Smooth muscle cell (in vitro differentiated cells): ENCODE results near the gene EFEMP1. TPM values are rescaled to one million over a fixed set of nuclear protein-coding genes. Genes with fewer than 3 reads are reported as not detected.

Experiments used
- DNase-seq: peaks from one replicate; lab custom pipeline; 2025; ENCODE audit not compliant: unreplicated experiment; lab: John Stamatoyannopoulos, UW
- H2AFZ ChIP-seq: fragments of 200-600 bp; sonication (generic); 2 replicates; pipeline ENCODE4 v1.6.0; 2016; ENCODE audit warnings: antibody characterized with exemption, low read depth, mild to moderate bottlenecking
- H3F3A ChIP-seq: fragments of 200-600 bp; sonication (generic); 2 replicates; pipeline ENCODE4 v1.6.0; 2017; ENCODE audit warnings: antibody characterized with exemption, low read depth
- H3K27ac ChIP-seq: fragments of 200-600 bp; sonication (generic); 2 replicates; pipeline ENCODE4 v1.5.1; 2016; ENCODE audit warnings: low read depth, mild to moderate bottlenecking
- H3K27me3 ChIP-seq: fragments of 200-600 bp; sonication (generic); 2 replicates; pipeline ENCODE4 v1.6.1; 2016; ENCODE audit warnings: low read depth, mild to moderate bottlenecking
- H3K36me3 ChIP-seq: fragments of 200-600 bp; sonication (generic); 2 replicates; pipeline ENCODE4 v1.5.1; 2016; ENCODE audit warnings: low read depth
- H3K4me1 ChIP-seq: fragments of 200-600 bp; sonication (generic); 2 replicates; pipeline ENCODE4 v1.5.1; 2016; ENCODE audit warnings: low read depth
- H3K4me2 ChIP-seq: fragments of 200-600 bp; sonication (generic); 2 replicates; pipeline ENCODE4 v1.6.0; 2016; ENCODE audit warnings: mild to moderate bottlenecking
- H3K4me3 ChIP-seq: fragments of 200-600 bp; sonication (generic); 2 replicates; pipeline ENCODE4 v1.5.1; 2016; ENCODE audit warnings: mild to moderate bottlenecking
- H3K79me2 ChIP-seq: fragments of 200-600 bp; sonication (generic); 2 replicates; pipeline ENCODE4 v1.6.0; 2016; ENCODE audit warnings: low read depth, mild to moderate bottlenecking
- H3K9ac ChIP-seq: fragments of 200-600 bp; sonication (generic); 2 replicates; pipeline ENCODE4 v1.6.0; 2016; ENCODE audit warnings: low read depth
- H3K9me3 ChIP-seq: fragments of 200-600 bp; sonication (generic); replicated peaks from 2 replicates; pipeline ENCODE4 v1.5.1; 2016; ENCODE audit warnings: low read depth
- H4K20me1 ChIP-seq: fragments of 200-600 bp; sonication (generic); 2 replicates; pipeline ENCODE4 v1.6.0; 2016; ENCODE audit warnings: low read depth
- WGBS: methylation state at CpG from one replicate; pipeline ENCODE4 v1.1.7; 2016; ENCODE audit warnings: low lambda C conversion rate; 5-methylcytosine and 5-hydroxymethylcytosine counted together
- polyA plus RNA-seq: library from polyadenylated mRNA; unstranded; fragments of >200 nt; fragmentation: Nextera tagmentation; extraction: Ambion mirVana; gene quantifications from 2 replicates; pipeline ENCODE4 v1.2.1, GENCODE V29; 2016
- total RNA-seq: library from RNA; depleted of rRNA; stranded (reverse); fragments of >200 nt; gene quantifications from 2 replicates; pipeline ENCODE4 v1.2.3, GENCODE V29; 2014
- TF ChIP-seq, protein P1 (sequence below): fragments of 200-600 bp; sonication (generic); IDR thresholded peaks from 2 replicates; pipeline ENCODE4 v1.5.1; 2017; ENCODE audit warnings: borderline replicate concordance, mild to moderate bottlenecking, antibody characterized with exemption; ENCODE audit not compliant: insufficient read depth, poor library complexity, severe bottlenecking

EFEMP1 gene
- total and polyA plus RNA-seq, 2 experiments from 2014 or later = 19.2 to 28.3 TPM

DNA sequence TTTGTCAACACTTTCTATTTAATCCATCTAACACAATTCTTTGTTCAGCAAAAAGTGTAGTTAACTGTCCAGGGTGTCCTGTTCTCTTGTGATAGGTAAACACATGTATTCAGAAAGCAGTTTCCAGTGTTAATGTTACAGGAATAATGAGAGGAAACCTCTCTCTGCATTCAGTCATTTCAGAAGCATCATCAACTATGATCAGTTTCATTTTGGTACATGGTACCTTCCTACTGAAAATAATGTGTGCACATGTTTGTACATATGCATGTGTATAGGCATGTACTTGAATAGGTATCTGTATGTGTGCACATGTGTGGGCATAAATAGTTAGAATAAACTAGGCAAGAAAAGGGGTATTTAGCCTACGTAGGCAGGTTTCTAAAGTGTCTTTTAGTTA, 16.6 kb downstream of the EFEMP1 start:
- WGBS = 86% methylated on average over 1 of the region's 1 CpG
- Histone ChIP-seq H3K36me3 (no peaks in the 10 kb centered on the region), H4K20me1 (no peaks in the 10 kb centered on the region)

DNA sequence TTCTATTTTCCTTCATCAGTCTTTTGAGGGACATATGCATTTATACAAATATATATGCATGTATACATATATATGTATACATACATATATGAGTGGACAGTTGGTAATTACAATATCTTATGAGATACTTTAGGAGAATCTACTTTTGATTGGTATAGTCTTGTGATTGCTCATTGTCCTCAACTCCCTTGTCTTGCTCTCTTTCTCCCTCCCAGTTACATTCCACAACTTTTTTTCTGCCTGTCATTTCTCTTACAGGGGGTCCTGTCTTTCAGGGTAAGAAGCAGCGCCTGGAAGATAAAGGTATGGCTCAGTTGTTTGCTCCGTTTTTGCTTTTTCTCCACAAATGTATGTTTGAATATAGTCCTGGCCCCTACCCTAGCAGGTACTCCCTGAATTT, 19.9 kb downstream of the EFEMP1 start:
- no peak overlapping the region for H3K9ac ChIP-seq
- H2AFZ ChIP-seq = no peak overlapping the region
- H3K79me2 ChIP-seq = no peaks in the 10 kb centered on the region
- H4K20me1 ChIP-seq = no peaks in the 10 kb centered on the region
- H3K36me3 ChIP-seq = no peaks in the 10 kb centered on the region
- no peaks in the 10 kb centered on the region for H3K4me1 ChIP-seq
- peaks cover 1% of the 10 kb centered on the region for H3K27me3 ChIP-seq
- no peak for DNase-seq
- TF ChIP-seq, protein P1, sequence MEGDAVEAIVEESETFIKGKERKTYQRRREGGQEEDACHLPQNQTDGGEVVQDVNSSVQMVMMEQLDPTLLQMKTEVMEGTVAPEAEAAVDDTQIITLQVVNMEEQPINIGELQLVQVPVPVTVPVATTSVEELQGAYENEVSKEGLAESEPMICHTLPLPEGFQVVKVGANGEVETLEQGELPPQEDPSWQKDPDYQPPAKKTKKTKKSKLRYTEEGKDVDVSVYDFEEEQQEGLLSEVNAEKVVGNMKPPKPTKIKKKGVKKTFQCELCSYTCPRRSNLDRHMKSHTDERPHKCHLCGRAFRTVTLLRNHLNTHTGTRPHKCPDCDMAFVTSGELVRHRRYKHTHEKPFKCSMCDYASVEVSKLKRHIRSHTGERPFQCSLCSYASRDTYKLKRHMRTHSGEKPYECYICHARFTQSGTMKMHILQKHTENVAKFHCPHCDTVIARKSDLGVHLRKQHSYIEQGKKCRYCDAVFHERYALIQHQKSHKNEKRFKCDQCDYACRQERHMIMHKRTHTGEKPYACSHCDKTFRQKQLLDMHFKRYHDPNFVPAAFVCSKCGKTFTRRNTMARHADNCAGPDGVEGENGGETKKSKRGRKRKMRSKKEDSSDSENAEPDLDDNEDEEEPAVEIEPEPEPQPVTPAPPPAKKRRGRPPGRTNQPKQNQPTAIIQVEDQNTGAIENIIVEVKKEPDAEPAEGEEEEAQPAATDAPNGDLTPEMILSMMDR = no peak
- 96% methylated on average over 2 of the region's 2 CpGs for WGBS
- no peaks in the 10 kb centered on the region for H3K9me3 ChIP-seq
- no peak overlapping the region for H3K4me2 ChIP-seq
- H3F3A ChIP-seq = no peaks in the 10 kb centered on the region
- H3K4me3 ChIP-seq = no peak overlapping the region
- H3K27ac ChIP-seq = no peak overlapping the region

More for the DNA sequence above, 16.6 kb downstream of the EFEMP1 start:
- TF ChIP-seq, protein P1 = no peak
- Histone ChIP-seq H3K27me3 (peaks cover 30% of the 10 kb centered on the region), H3K27ac (no peak overlapping the region), H3K9me3 (no peaks in the 10 kb centered on the region), H3K4me2 (no peak overlapping the region), H3K79me2 (no peaks in the 10 kb centered on the region), H2AFZ (no peak overlapping the region), H3K9ac (no peak overlapping the region), H3K4me3 (no peak overlapping the region), H3F3A (no peaks in the 10 kb centered on the region), H3K4me1 (no peaks in the 10 kb centered on the region)
- DNase-seq = no peak

DNA sequence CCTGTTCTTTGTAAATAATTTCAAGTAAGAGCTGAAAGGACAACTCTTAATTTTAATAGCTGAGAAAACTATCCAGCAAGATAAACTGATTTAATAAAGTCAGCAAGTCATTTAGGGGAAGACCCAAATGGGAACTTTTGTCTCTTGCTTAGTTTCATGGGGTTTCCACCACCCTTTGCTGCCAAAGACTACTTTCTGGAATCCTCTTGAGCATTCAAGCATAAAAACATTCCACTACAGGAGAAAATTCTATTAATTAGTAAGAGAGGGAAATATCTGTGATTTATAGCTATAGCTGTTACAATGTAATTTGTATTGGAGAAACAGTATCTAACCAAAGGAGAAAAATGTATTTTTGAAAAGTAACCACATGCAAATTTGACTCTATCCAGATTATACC, 20.6 kb downstream of the EFEMP1 start:
- no peaks in the 10 kb centered on the region for H3K9me3 ChIP-seq
- H3K9ac ChIP-seq = no peak overlapping the region
- H3F3A ChIP-seq = no peaks in the 10 kb centered on the region
- H3K79me2 ChIP-seq = no peaks in the 10 kb centered on the region
- no peak overlapping the region for H3K4me2 ChIP-seq
- H3K4me3 ChIP-seq = no peak overlapping the region
- H3K4me1 ChIP-seq = no peaks in the 10 kb centered on the region
- H3K27me3 ChIP-seq = no peaks in the 10 kb centered on the region
- H2AFZ ChIP-seq = no peak overlapping the region
- no peaks in the 10 kb centered on the region for H4K20me1 ChIP-seq
- H3K27ac ChIP-seq = no peak overlapping the region
- TF ChIP-seq, protein P1 = no peak
- DNase-seq = no peak
- no peaks in the 10 kb centered on the region for H3K36me3 ChIP-seq

DNA sequence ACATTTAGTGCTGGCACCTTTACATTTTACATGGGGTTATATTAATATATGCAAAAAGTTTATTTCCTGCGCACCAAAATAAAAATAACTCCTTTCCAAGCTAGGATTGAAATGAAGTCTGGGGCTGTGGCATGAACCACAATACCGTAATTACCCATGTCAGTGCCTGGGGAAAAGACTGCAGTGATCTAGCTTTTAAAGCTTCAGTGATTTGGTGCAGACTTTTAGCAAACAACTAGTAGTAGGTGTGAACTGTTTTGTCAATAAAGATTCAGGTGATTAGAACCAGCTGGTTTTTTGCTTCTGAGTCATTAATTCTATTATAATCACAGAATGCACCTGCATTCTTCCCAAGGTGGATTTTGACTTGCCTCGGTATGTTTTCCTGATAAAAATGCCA, 21.2 kb downstream of the EFEMP1 start:
- Histone ChIP-seq H3K4me1 (no peaks in the 10 kb centered on the region), H3K9ac (no peak overlapping the region), H4K20me1 (no peaks in the 10 kb centered on the region), H3K36me3 (no peaks in the 10 kb centered on the region), H2AFZ (no peak overlapping the region), H3K9me3 (no peaks in the 10 kb centered on the region), H3F3A (no peaks in the 10 kb centered on the region), H3K27me3 (no peaks in the 10 kb centered on the region), H3K27ac (no peak overlapping the region), H3K4me3 (no peak overlapping the region), H3K4me2 (no peak overlapping the region), H3K79me2 (no peaks in the 10 kb centered on the region)
- WGBS = 72% methylated on average over 3 of the region's 3 CpGs
- TF ChIP-seq, protein P1 = no peak
- DNase-seq = no peak
